Effector memory CD8-positive, alpha-beta T cell (primary cell): ENCODE measurements around the gene HIPK2.

ENCODE experiments used
- ATAC-seq: fragments of 150-1000 bp; cut with Tn5 transposase; replicated peaks from 2 replicates; pipeline ENCODE4 v1.10.0; 2021; ENCODE audit warnings: mild to moderate bottlenecking, moderate library complexity
- DNase-seq, 3 experiments: peaks; one replicate each; pipeline ENCODE4 v3.0.0; 2021
- H3K27ac Mint-ChIP-seq, 2 donors: one replicate each; pipeline ENCODE4 v1.8.0; 2022; ENCODE audit warnings: mild to moderate bottlenecking in 2 of 2, mixed read lengths in 2 of 2, moderate library complexity in 2 of 2
- H3K27me3 Mint-ChIP-seq, 2 donors: one replicate each; pipeline ENCODE4 v1.8.0; 2022; ENCODE audit warnings: mixed read lengths in 2 of 2
- H3K36me3 Mint-ChIP-seq: one replicate; pipeline ENCODE4 v1.8.0; 2022; ENCODE audit warnings: mild to moderate bottlenecking, moderate library complexity, mixed read lengths; ENCODE audit not compliant: insufficient read depth
- H3K4me1 Mint-ChIP-seq, 2 donors: one replicate each; pipeline ENCODE4 v1.8.0; 2022; ENCODE audit warnings: low read depth in 2 of 2, mixed read lengths in 2 of 2
- H3K4me3 Mint-ChIP-seq, 2 donors: one replicate each; pipeline ENCODE4 v1.8.0; 2022; ENCODE audit warnings: mild to moderate bottlenecking in 2 of 2, mixed read lengths in 2 of 2, moderate library complexity in 2 of 2
- H3K9me3 Mint-ChIP-seq, 2 donors: one replicate each; pipeline ENCODE4 v1.8.0; 2022; ENCODE audit warnings: mixed read lengths in 2 of 2

The HIPK2 gene

DNA sequence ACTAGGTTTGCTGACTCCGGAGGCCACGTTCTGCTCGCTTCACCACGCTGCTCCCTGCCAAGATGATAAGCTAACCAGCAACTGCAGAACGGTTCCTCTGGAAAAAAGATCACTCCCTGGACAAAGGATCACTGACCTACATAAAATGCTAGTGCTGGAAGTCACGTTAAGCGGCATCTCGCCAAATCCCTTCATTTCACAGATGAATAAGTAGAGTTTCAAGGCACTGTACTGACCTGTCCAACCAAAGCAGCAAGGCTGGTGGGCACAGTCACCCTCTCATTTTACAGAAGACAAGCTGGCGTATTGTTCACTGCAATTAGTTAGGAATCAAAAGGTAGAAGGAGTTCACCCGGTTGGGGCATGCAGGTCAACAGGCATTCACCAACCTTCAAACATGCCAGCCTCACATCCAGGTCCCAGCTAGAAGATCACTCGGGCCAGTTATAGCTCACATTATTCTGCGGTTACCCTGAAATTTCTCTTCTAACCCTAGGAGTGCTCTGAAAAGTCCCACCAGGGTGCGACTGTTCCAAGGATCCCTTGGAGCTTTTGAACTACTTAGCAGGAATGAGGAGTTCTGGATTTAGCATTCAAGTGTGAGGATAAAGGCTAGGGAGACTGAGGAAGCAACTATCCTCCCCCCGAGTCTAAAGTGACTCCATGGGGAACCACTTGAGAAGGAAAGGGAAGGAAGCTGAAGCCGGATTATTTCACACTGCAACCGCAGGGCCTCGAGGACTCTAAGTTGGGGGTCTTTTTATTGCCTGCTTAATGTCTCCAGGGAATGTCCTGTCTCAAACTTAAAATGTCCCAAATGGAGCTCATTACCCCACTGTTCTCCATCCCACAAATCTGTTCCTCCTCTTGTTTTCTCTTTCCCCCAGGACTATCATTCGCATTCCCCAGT lies 32.8 kb downstream of the HIPK2 start:
- no peak overlapping the region for H3K27ac Mint-ChIP-seq

DNA sequence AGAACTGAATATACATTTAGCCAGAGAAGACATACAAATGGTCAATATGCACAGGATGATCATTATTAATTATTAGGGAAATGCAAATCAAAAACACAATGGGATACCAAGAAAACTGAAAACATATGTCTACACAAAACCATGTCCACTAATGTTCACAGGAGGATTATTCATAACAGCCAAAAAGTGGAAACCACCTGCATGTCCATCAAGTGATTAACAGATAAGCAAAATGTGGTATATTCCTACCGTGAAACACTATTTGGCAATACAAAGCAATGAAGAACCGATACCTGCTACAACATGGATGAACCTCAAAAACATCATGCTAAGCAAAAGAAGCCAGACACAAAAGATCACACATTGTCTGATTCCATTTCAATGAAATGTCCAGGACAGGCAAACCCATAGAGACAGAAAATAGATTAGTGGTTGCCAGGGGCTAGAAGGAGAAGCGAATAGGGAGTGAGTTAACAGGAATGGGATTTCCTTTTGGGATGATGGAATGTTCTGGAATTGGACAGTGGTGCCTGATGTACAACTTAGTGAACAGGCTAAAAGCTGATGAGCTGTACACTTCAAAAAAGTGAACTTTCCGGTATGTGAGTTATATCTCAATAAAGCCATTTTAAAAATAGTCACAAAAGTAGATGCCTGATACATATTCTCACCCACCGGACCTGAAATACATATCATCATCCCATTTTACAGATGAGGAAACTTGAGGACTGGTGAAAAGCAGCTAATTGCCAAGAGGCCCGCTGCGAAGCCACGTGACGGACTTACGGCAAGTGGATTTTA lies 33.6 kb downstream of the HIPK2 start:
- Mint-ChIP-seq H3K27me3 (no peaks in the 10 kb centered on the region), H3K9me3 (no peaks in the 10 kb centered on the region)

More for the DNA sequence above, 32.8 kb downstream of the HIPK2 start:
- Mint-ChIP-seq H3K27me3 (no peaks in the 10 kb centered on the region), H3K36me3 (peaks cover 7% of the 10 kb centered on the region), H3K9me3 (no peaks in the 10 kb centered on the region), H3K4me1 (peaks cover 9 to 19% of the 10 kb centered on the region in 2 donors), H3K4me3 (no peak overlapping the region)
- no peak for DNase-seq
- no peak for ATAC-seq

DNA sequence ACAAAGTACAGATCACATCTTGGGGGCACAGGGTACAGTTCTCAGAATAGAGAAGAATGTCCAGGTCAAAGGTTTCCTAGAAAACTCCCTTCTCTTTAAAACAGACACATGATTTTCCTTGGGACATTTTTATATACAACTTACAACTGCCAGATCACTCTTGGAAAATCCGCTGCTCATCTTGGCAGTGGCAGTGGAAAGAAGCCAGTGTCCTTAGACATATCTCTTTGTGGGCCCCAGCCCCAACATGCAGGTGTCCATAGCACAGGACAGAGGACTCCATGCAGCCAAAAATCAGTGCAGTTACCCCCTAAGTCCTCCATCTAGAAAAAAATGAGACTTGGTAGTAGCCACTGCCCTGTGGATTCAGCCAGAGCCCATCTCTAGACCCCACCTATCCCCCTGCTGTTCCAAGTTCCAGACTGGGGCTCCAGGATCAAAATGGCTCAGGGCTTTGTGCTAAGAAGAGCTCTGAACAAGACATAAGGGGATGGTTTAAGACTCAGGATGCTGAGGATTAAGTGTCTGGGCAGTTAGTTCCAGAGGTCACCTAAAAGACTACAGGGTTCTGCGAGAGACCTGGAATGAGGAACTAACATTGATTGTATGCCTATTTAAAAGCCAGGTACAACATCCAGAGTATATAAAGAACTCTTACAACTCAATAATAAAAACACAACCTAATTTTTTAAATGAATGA lies 34.4 kb downstream of the HIPK2 start:
- Mint-ChIP-seq H3K9me3 (no peaks in the 10 kb centered on the region), H3K27me3 (no peaks in the 10 kb centered on the region), H3K36me3 (peaks cover 7% of the 10 kb centered on the region), H3K27ac (no peak overlapping the region), H3K4me3 (no peak overlapping the region), H3K4me1 (peaks cover 7 to 19% of the 10 kb centered on the region in 2 donors)
- DNase-seq (no peak), ATAC-seq (no peak)

More for the DNA sequence above, 33.6 kb downstream of the HIPK2 start:
- peaks cover 3 to 19% of the 10 kb centered on the region in 2 donors for H3K4me1 Mint-ChIP-seq
- DNase-seq (no peak), ATAC-seq (no peak)
- H3K27ac Mint-ChIP-seq: no peak overlapping the region
- H3K36me3 Mint-ChIP-seq: peaks cover 7% of the 10 kb centered on the region
- H3K4me3 Mint-ChIP-seq: no peak overlapping the region

DNA sequence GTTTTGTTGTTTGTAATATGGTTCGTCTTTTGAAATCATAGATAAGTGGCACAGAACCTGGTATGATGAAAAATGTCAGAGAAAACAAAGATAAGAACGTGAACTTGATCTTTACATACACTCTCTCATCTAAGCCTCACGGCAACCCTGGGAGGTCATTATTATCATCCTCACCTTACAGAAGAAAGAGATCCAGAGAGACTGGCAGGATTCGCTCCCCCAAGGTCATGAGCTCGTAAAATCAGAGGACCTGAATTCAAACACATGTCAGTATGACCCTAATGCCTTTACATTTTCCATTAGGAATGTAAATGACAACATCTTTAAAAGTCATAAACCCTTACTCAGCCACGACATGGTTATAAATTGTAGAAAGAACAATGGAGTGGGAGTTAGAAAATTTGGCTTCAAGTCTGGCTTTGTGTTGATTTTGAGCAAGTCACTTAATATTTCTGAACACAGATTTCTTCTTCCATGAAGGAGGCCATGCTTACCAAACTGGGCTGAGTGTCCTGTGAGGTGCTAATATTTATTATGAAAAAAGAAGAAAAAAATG lies 35.9 kb downstream of the HIPK2 start:
- DNase-seq (no peak), ATAC-seq (no peak)
- no peaks in the 10 kb centered on the region for H3K27me3 Mint-ChIP-seq
- peaks cover 19 to 31% of the 10 kb centered on the region in 2 donors for H3K4me1 Mint-ChIP-seq
- H3K27ac Mint-ChIP-seq: no peak overlapping the region
- no peaks in the 10 kb centered on the region for H3K9me3 Mint-ChIP-seq
- H3K36me3 Mint-ChIP-seq: peaks cover 4% of the 10 kb centered on the region
- H3K4me3 Mint-ChIP-seq: no peak overlapping the region

DNA sequence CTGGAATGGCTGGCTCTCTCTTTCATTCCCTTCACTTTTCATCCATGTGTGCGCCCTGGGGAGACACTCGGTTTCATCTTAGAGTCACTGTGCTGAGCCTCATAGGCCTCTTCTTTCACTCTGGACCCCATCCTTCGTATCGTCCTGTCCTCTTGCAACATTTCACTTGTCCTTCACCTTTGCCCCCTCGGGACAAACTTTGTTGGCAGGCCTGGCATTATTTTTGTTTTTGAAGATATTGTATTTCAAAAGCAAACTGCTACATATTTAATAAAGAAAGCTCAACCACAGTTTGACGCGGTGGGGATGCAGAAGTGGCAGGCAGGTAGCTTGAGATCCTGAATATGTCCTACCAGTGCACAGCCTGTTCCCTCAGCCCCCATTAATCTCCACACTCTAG lies 36.6 kb downstream of the HIPK2 start:
- Mint-ChIP-seq H3K27me3 (no peaks in the 10 kb centered on the region), H3K4me3 (no peak overlapping the region), H3K36me3 (peaks cover 4% of the 10 kb centered on the region), H3K27ac (no peak overlapping the region), H3K4me1 (peaks cover 19 to 31% of the 10 kb centered on the region in 2 donors), H3K9me3 (no peaks in the 10 kb centered on the region)
- ATAC-seq (no peak), DNase-seq (no peak)

DNA sequence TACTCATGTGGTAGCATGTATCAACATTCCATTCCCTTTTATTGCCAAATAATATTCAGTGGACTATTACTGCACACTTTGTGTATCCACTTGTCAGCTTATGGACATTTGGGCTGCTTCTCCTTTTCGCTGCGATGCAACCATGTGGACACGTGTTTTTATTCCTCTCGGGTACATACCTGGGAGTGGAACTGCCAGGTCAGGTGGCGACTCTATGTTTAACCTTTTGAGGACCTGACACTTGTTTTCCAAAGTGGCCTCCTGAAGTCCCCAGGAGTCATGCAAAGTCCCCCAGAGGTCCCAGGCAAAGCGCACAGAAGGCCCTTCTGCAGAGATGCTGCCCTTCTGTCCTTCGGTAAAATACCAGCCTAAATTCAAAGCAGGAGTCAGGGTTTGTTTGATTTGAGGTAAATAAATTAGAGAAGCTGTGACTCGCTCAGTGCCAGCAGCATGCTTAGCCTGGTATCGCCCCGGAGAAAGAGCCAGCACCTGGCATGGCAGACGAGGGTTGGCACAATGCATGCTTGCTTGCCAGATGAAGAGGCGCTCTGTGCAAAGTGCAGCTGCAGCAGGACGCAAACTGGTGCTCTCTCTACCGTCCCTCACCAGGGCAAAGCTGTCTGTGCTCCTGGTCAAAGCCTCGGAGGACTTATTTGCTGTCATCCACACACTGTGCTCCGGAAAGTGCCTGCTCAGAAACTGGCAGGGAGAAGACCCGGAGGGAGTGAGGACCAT lies 37.8 kb downstream of the HIPK2 start:
- DNase-seq (no peak), ATAC-seq (no peak)
- H3K27me3 Mint-ChIP-seq: no peaks in the 10 kb centered on the region
- no peaks in the 10 kb centered on the region for H3K9me3 Mint-ChIP-seq
- H3K27ac Mint-ChIP-seq: no peak overlapping the region
- no peak overlapping the region for H3K4me3 Mint-ChIP-seq
- H3K4me1 Mint-ChIP-seq: peaks cover 19 to 37% of the 10 kb centered on the region in 2 donors
- peaks cover 4% of the 10 kb centered on the region for H3K36me3 Mint-ChIP-seq

DNA sequence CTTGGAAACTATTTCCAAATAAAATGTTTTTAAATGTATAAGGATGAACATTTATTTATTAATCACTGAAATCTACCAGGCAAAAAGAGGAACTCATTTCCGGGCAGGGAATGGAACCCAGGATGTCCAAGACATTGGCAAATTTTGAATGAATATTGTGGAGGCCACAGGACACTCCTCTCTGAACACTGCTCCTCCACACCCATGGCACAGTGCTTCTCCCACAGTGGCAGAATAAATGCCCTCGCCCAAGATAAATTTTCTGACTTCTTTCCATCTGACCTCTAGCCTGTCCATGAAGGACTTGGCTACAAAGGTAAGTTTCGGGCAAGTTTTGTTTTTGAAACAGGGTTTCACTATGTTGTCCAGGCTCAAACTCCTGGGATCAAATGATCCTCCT lies 39.0 kb downstream of the HIPK2 start:
- H3K36me3 Mint-ChIP-seq: no peaks in the 10 kb centered on the region
- peak overlapping the region in 1 of 2 donors; percentile 10 for H3K27ac Mint-ChIP-seq
- no peak for ATAC-seq

DNA sequence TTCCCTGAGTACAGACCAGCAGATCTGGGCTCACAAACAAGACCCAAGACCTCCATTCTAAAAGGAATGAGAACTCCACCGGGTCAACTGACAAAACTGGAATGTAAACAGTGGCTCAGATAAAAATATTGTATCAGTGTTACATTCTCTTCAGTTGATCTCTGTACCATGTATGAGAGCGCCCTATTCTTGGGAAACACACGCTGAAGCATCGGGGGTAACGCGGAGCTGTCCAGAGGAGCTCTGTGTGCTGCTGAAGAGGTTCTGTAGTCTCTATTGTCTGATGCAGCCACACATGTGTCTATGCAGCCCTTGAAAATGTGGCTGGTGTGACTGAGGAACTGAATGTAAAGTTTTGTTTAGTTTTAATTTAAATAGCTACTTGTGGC lies 39.7 kb downstream of the HIPK2 start:
- H3K9me3 Mint-ChIP-seq: no peaks in the 10 kb centered on the region
- peak overlapping the region in 1 of 2 donors; percentile 11 for H3K4me3 Mint-ChIP-seq
- ATAC-seq: no peak
- H3K27ac Mint-ChIP-seq: peak overlapping the region in 1 of 2 donors; percentile 10
- DNase-seq: no peak
- peaks cover 16 to 34% of the 10 kb centered on the region in 2 donors for H3K4me1 Mint-ChIP-seq
- no peaks in the 10 kb centered on the region for H3K27me3 Mint-ChIP-seq
- no peaks in the 10 kb centered on the region for H3K36me3 Mint-ChIP-seq

More for the DNA sequence above, 39.0 kb downstream of the HIPK2 start:
- no peaks in the 10 kb centered on the region for H3K27me3 Mint-ChIP-seq
- peaks cover 16 to 34% of the 10 kb centered on the region in 2 donors for H3K4me1 Mint-ChIP-seq
- no peak for DNase-seq
- no peak overlapping the region for H3K4me3 Mint-ChIP-seq
- no peaks in the 10 kb centered on the region for H3K9me3 Mint-ChIP-seq

DNA sequence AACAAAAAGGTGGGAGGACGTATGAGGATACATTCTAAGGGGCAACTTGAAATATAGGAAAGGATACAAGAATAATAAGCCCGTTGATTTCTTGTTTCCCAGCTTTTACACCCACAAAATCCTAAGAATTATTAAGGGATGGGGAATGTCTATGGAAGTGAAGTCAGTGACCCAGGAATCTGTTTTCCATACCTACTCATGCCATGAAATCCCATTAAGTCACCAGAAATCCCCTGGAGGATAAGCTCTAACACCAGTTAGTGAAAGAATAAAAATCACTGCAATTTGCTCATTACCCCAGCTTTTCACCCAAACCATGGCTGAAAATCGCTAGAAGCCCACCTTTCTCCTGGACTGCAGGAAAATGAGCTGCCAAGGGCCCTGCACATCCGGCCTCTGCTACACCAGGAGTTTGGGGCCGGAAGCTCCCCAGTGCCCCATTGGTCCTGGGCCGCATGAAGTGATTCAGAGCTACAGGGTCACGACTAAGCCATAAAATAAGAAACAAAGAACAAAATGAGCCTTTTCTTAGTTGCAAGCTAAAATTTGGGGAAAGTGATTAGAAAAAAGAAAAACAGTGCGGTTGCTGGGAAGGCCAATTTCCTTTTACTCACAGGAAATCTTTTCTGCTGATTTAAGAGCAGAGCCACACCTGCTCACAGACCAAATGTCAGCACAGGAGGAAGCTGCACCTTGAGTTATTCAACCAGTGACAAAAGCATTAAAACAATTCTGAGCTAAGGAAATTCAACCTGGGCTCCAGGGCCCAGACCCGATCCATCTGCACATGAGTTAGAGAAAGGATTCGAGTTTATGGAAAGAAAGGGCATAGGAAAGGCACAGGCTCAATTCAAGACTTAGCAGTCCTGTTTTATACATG lies 40.3 kb downstream of the HIPK2 start:
- no peaks in the 10 kb centered on the region for H3K27me3 Mint-ChIP-seq
- peak overlapping the region in 1 of 2 donors; percentile 10 for H3K27ac Mint-ChIP-seq
- peaks cover 16 to 34% of the 10 kb centered on the region in 2 donors for H3K4me1 Mint-ChIP-seq
- H3K9me3 Mint-ChIP-seq: no peaks in the 10 kb centered on the region
- DNase-seq: no peak
- H3K4me3 Mint-ChIP-seq: peak overlapping the region in 1 of 2 donors; percentile 11
- peak; percentile 50 for ATAC-seq
- no peaks in the 10 kb centered on the region for H3K36me3 Mint-ChIP-seq

DNA sequence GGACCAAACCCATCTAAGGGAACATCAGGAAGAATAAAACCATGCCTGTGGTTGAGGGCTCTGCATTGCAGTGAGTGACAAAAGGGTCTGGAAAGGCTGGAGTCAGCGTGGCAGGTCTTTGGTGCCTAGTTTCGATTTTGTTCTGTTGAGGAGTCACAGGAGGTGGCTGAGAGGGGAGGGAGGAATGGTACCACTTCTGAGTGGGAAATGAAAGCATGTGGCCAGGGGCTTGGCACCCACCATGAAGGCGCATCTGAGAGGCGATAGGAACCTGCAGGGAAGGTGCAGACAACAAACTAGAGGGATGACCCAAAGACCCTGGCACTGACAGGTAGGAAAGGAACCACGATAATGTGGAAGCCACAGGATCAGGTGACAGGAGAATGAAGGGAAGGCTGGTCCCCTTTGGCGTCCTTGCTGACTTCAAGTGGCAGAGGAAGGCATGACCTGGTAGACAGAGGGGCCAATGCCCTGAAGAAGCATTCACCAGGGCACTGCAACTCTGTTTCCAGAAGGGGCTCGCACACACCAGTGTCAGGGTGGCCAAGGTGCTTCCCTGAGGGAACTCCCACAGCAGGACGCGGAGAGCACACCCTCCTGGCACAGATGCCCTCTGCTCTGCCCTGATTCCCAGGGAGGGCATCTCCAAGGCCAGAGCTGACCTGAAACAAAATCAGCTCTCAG lies 41.7 kb downstream of the HIPK2 start:
- Mint-ChIP-seq H3K27me3 (no peaks in the 10 kb centered on the region), H3K9me3 (no peaks in the 10 kb centered on the region), H3K4me3 (peak overlapping the region in 1 of 2 donors; percentile 2), H3K27ac (peak overlapping the region in 1 of 2 donors; percentile 42), H3K4me1 (peaks cover 21 to 35% of the 10 kb centered on the region in 2 donors), H3K36me3 (no peaks in the 10 kb centered on the region)
- ATAC-seq (no peak), DNase-seq (no peak)

DNA sequence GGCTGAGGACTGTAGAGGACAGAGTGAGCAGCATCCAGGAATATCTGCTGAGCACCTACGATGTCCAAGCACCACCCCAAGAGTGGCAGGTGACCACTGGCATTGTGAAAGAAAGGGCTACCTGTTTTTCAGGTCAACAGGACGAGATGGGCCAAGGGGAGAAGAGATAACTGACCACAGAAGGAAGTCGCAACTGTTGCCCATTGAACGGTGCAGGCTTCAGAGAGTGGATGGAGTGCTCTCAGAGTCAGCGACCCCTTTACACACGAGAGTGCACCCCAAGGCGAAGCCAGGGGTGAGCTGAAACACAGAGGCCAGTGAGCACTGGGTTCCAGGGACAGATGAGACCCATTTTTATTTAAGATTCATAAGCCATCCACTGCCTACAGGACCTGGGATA lies 42.3 kb downstream of the HIPK2 start:
- no peaks in the 10 kb centered on the region for H3K36me3 Mint-ChIP-seq
- H3K27ac Mint-ChIP-seq: peak overlapping the region in 1 of 2 donors; percentile 42
- peaks cover 21 to 35% of the 10 kb centered on the region in 2 donors for H3K4me1 Mint-ChIP-seq
- H3K4me3 Mint-ChIP-seq: peak overlapping the region in 1 of 2 donors; percentile 2
- DNase-seq: no peak
- H3K27me3 Mint-ChIP-seq: no peaks in the 10 kb centered on the region
- H3K9me3 Mint-ChIP-seq: no peaks in the 10 kb centered on the region
- no peak for ATAC-seq
